Measurements from ENCODE around the gene THAP8.
A peak's percentile ranks its signal among the peaks of the same experiment; 100 is the strongest.
"Not testable (repeated sequence)": the region's sequence is repeated elsewhere in the genome, so short reads cannot be mapped to it uniquely, and the experiment has no call there.

Gene THAP8

DNA sequence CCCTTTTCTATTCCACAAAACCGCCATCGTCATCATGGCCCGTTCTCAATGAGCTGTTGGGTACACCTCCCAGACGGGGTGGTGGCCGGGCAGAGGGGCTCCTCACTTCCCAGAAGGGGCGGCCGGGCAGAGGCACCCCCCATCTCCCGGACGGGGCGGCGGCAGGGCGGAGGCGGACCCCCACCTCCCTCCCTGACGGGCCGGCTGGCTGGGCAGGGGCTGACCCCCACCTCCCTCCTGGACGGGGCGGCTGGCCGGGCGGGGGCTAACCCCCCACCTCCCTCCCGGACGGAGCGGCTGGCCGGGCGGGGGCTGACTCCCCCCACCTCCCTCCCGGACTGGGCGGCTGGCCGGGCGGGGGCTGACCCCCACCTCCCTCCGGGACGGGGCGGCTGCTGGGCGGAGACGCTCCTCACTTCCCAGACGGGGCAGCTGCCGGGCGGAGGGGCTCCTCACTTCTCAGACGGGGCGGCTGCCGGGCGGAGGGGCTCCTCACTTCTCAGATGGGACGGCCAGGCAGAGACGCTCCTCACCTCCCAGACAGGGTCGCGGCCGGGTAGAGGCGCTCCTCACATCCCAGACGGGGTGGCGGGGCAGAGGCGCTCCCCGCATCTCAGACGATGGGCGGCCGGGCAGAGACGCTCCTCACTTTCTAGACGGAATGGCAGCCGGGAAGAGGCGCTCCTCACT, 14.9 kb upstream of the THAP8 start:
- DNase-seq (ENCODE audit: low spot score) = not testable (repeated sequence)

DNA sequence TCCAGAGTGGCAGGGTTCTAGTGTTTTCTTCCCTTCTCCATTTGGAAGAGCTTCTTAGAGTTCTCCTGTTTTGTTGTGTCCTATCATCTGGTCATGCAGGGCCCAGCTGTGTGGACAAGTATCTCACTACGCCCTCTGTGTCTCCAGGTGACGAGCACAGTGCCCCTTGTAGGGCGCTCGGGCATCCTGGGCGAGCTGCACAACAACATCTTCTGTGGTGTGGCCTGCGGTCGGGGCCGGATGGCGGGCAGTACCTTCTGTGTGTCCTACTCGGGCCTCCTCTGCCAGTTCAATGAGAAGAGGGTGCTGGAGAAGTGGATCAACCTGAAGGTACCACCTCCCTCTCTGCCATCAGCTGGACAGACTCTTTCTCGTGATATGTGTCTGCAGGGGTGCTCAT, 13.6 kb upstream of the THAP8 start:
- no peak for DNase-seq (ENCODE audit: low spot score)

DNA sequence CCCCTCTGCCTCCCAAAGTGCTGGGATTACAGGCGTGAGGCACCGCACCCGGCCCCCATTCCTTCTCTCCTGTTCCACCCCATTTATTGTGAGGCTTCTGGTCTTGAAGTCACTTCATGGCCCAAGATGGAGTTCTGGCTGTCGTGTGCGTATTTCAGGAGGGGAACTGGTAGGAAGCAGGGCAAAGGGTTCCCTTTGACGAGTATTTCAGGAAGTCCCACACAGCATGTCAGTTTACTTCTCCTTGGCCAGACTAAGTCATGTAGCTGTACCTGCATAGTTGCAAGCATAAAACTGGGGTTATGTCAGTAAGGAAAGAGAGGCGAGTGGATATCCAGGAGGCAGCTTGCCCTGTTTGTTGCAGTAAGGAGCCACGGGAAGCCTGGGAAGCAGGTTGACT, 10.7 kb upstream of the THAP8 start:
- no peak for DNase-seq (ENCODE audit: low spot score)

DNA sequence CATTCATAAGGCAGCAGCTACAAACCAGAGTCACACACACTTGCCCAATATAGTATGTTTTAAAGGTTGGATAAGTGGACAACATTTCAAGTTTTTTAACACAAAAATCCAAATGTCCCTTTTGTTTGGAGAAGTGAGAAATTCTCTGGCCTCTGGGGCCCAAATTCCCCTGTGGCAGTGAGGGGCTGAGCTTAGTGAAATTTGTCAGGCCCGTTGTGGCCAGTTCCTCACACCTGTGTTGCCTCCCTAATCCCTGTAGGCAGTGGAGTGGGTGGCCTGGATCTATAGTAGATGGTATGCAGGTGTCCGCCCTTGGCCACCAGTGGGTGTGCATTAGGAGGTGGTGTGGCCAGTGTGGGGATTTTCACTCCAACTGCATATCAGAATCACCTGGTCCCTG, 7.3 kb upstream of the THAP8 start:
- DNase-seq (ENCODE audit: low spot score) = no peak

DNA sequence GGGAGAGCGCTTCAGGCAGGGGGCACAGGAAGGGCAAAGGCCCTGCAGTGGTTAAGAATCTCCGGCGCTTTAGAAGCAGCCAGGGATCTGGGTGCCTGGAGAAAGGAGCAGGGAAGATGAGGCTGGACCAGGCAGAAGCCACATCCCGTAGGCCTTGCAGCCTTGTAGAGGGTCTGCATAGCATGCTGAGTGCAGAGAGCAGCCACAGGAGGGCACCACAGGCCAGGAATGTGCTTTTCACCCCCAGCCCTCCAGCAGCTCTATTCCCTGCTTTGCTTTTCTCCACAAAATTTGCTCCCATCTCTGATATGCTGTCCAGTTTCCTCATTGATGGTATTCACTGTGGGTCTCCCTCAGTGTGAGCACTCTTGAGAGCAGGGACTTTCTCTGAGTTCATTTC, 6.3 kb upstream of the THAP8 start:
- peak; percentile 39 for DNase-seq (ENCODE audit: low spot score)

DNA sequence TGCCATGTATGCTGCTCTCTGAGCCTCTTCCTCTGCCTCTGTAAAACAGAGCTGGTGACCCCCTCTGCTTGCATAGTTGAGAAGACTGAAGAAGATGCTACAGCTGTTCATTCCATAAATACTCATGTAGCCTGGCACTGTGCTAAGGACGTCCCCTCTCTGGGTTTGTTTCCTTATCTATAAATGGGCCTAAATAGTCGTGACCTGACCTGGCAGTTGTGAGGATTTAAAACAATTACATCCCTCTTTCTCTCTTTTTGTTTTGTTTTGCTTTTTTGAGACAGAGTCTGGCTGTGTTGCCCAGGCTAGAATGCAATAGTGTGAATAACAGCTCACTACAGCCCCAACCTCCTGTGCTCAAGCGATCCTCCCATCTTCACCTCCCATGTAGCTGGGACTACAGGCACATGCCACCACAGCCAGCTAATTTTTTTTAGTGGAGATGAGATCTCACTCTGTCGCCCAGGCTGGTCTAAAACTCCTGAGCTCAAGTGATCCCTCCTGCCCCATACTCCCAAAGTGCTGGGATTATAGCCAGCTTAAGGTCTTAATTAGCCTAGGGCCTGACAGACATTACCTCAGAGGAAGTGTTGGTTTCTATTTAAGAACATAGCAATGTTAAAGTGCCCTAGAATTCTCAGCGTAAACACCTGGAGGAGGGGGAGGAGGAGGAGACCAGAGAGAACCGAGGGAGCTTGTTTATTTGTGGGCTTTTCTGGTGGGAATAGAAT, 5.3 kb upstream of the THAP8 start:
- no peak for DNase-seq (ENCODE audit: low spot score)

DNA sequence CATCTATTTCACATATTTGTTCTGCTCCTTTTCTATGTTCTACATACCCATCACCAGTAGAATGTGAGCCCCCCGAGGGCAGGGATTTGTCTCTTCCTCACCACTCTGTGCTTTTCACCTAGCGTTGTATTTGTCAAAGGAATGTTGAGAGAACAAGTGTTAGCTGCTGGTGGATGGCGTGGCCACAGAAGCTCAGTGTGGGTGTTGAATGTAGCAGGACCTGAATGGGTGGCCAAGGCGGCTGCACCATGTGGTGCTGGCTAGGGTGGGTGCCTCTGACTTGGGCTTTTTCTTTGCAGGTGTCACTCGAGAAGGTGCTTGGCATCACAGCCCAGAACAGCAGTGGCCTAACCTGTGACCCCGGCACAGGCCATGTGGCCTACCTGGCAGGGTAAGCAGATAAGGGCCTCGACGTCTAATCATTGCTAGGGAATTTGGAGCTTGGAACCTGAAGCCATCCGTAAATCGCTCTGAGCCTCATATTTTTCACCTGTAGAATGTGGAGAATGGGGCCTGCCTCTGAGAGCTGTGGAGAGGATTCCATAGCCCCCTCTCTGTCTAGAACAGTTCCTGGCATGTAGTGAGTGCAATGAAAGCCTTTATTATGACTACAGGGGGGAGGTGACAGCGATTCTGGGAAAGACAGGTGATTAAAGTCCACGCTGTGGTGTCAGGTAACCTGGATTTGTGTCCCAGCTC, 4.5 kb upstream of the THAP8 start:
- DNase-seq (ENCODE audit: low spot score) = no peak

DNA sequence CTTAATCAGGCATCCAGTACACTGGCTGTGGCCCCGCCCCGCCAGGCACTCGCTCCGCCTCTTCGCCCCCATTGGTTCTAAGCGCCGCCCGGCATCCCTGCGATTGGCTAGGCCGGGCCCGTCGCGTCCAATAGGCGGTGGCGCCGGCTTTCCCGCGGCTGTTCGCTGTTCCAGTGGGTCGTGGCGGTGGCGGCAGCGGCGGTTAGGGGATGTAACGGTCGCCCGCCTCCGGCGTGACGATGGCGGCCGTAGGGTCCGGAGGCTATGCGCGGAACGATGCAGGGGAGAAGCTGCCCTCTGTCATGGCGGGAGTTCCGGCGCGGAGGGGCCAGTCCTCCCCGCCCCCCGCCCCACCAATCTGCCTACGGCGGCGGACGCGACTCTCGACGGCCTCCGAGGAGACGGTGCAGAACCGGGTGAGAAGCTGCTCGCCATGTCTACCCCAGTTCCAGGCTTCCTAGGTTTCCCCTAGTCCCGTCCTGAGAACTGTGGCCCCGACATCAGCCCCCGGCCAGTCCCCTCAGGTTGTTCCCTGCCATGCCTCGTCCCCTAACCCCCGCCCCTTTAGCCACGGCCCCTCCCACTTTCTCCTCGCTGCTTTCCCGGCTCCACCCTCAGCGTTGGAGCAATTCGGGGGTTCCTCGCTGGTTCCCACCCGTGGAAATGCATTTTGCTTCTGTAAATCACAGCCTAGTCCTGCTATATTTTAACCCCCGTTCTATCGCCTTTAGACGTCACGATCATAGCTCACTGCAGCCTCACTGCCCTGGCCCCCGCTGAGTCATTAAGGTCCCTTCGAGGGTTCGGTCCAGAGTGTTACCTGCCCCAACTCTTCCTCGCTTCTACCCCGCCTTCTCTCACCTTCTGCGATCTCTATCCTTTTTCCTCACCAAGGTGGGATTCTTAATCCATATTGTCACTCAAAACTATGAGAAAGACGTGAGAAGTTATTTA, 925 bp upstream of the THAP8 start, which contains the start of gene WDR62:
TSS of gene WDR62 (plus strand) at position 165 of the 954 bp plus-strand sequence. CDS start at position 240, 75 bp downstream.
- DNase-seq (ENCODE audit: low spot score) = peak; percentile 91

DNA sequence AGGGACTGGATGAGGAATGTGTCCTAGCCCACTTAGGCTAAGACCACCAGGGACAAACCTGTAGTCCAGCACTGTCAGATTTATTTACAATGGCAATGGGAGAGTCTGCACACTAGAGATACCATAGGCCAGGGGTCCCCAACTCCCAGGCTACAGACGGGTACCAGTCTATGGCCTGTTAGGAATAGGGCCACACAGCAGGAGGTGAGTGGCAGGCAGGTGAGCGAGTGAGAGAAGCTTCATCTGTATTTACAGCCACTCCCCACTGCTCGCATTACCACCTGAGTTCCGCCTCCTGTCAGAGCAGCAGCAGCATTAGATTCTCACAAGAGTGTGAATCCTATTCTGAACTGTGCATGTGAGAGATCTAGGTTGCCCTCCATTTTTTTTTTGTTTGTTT, 2.4 kb downstream of the THAP8 start:
- no peak for DNase-seq (ENCODE audit: low spot score)

DNA sequence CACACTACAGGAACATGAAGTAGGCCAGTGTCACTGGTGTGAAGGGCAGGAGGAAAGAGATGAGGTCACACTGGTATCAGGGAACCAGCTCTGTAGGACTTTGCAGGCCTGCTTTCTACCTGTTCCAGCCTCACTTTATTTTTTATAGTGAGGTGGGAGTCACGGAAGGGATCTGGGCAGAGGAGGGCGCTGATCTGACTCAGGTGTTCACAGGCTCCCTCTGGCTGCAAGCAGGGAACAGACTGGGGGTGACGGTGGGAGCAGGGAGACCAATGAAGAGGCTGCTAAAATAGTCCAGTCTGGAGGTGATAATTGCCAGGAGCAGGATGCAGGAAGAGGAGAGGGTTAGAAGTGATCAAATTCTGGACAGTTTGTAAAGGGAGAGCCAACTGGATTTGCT, 2.8 kb downstream of the THAP8 start:
- DNase-seq (ENCODE audit: low spot score) = no peak

DNA sequence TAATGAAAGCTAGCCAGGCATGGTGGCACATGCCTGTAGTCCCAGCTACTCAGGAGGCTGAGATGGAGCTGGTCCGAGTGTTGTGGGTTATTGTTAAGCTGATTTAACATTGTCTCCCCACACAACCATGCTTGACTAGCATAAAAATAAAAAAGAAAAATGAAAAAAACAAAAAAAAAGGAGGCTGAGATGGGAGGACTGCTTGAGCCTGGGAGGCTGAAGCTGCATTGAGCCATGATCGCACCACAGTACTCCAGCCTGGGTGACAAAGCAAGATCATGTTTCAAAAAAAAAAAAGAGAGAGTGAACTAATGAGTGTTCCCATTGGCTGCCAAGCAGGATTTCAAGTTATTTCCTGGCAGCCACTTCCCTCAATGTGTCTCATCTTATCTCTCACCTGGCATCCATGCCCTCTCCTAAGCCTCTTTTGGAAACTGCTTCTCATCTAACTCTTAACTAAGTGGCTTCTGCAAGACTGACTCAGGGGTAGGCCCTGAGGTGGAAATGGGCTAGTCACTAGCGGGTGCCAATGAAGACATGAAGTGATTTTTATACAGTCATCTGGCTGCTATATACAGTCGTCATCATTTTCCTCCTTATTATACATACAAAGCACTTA, 4.9 kb downstream of the THAP8 start:
- DNase-seq (ENCODE audit: low spot score) = no peak

DNA sequence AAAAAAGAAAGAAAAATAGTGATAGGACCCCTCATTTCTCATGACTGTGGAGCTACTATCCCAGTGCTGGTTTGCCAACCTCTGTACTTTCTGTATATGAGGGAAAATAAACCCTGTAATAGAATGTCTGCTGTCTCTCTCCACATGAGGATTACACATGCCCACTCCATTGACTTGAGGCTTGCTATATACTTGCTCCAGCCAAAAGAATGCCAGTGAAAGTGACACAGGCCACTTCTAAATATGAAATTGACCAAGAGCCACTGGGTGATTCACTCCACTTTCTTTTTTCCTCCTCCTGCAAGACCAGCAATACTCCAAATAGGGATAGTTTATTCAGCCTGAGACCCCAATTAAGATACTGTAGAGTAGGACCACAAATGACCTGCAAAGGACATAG, 6.2 kb downstream of the THAP8 start:
- no peak for DNase-seq (ENCODE audit: low spot score)

DNA sequence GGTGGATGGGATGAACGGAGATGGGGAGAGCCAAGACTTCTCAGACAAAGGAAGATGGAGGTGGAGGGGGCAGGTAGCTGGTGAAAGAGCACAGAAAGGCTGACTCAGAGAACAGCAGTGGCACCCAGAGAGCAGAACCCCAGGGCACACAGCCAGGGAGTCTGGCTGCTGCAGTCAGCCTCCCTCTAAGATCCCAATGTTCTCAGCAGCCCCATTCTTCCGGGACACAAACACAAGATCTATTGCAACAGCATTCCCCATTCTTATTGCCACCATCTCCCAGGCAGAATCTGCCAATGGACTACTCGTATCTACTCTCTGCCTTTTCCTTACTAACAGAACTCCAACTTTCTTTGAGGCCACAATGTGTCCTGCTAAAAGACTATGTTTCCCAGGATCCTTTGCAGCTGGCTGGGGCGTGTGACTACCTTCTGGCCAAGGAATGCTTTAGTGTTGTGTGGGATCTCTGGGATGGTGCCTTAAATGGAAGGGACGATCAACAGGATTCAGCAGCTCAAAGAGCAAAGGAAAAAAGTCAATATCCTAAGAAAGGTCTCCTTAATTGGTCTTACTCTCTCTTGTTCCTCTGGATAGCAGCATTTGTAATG, 7.5 kb downstream of the THAP8 start:
- DNase-seq (ENCODE audit: low spot score) = no peak

DNA sequence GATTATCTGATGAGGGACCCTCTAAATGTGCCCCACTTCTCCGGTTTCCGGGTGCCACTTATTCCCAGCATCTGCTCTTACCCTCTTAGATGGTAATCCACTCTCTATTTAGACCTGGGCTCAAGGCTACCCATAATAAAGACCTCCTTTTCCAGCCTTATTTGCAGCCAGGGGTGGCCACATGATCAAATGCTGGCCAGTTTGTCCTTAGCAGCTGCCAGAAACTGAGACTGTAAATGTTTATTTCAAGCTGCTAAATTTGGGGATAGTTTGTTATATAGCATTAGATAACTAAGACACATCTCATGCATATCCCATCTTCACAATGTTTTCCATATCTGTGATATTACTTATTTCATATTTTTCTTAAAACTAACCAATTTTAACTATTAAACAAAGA, 10.1 kb downstream of the THAP8 start:
- no peak for DNase-seq (ENCODE audit: low spot score)

DNA sequence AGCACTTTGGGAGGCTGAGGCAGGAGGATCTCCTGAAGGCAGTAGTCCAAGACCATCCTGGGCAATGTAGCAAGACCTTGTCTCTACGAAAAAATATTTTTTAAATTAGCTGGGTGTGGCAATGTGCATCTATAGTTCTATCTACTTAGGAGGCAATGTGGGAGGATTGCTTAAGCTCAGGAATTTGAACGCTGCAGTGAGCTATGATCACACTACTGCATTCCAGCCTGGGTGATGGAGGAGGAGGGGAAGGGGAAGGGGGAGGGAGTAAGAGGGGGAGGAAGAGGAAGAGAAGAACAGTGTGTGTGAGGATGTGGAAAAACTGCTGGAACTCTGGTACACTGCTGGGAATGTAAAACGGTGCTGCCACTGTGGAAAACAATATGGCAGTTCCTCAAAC, 12.3 kb downstream of the THAP8 start:
- DNase-seq (ENCODE audit: low spot score) = no peak

DNA sequence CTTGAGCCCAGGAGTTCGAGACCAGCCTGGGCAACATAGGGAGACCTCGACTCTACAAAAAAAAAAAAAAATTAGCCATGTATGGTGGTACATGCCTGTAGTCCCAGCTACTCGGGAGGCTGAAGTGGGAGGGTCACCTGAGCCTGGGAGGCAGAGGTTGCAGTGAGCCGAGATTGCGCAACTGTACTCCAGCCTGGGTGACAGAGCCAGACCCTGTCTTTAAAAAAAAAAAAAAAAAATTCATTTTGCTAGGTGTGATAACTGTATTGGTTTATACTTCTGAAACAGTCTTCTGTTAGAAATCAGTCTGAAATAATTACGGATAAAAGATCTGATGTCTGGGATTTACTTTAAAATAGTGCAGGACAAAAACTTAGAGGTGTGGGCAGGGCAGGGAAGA, 13.0 kb downstream of the THAP8 start:
- DNase-seq (ENCODE audit: low spot score) = not testable (repeated sequence)

DNA sequence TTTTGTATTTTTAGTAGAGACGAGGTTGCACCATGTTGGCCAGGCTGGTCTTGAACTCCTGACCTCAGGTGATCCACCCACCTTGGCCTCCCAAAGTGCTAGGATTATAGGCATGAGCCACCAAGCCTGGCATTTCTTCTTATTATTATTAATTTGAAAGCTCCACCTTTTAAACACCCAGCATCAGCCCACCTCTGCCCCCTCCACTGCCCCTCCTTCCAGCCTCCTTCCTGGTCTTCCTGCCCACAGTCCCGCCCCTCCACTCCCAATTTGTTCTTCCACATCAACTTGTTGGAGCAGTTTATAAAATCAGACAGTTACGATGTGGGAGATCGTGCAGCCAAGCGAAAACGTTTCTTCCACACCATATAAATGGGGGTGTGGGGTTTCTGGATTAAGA, 13.6 kb downstream of the THAP8 start:
- no peak for DNase-seq (ENCODE audit: low spot score)

DNA sequence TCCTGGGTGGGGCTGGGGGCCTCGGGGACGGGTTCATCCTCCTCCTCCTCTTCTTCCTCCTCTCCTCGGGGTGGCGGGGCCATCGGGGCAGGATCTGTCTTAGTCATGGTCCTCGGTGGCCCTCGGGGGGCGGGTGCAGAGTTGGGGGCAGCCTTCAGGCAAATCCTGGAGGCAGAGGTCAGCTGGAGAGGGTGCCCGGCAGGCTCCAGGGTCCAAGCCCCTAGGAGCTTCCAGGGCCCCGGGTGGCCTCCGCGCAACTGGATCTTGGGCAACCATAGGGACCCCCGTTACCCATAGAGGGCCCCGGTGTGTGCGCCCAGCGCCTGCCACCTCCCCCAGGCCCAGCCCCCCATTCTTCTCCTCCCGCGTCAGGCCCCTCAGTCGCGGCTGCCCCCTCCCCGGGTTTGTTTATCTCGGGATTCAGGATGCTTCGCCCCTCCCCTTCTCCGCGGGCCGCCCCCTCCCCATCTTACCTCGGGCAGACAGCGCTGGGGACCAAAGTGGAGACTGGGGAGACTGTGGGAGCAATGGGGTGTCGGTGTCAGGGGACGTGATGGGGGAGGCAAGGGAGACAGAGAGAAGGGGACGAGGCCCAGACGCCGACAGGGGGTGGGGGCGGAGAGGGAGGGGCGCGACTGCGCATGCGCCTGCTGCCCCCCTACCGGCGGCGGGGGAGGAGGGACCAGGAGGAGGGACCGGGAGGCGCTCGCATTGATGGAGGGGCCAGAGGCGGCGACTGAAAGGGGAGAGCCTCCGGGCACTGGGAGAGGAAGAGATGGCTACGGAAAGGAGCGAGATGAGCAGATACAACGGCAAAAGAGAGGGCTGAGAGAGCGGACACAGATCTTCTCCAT, 21.6 kb downstream of the THAP8 start, which contains the start of gene CLIP3:
TSS of gene CLIP3 (minus strand) at position 623 of the 854 bp plus-strand sequence. CDS start at position 107, 516 bp downstream.
- DNase-seq (ENCODE audit: low spot score) = no peak

DNA sequence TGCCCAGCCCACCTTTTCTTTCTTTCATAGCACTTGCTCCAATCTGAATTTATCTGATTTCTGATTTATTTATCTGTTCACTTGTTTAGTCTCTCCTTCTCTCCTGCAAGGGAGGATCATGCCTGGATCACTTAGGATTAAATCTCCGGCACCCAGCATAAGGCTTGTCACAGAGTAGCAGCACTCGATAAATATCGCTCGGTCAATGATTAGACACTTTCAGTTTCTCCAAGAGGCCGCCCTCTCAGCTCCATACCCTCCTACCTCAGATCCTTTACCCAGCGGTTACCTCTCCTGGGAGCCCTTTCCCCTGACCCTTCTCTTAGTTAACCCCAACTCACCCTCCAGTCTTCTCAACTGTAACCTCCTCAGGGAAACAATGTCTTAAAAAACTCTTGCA, 22.8 kb downstream of the THAP8 start:
- DNase-seq (ENCODE audit: low spot score) = no peak
